Neural cell (in vitro differentiated cells): Measurements from ENCODE around the gene CHERP.

ENCODE experiments used
- CTCF ChIP-seq: fragments of 450-650 bp; IDR thresholded peaks from 2 replicates; pipeline ENCODE4 v1.5.1; 2014; ENCODE audit warnings: antibody characterized with exemption, mild to moderate bottlenecking, moderate library complexity; ENCODE audit not compliant: poor library complexity, severe bottlenecking
- EP300 ChIP-seq: fragments of 450-650 bp; conservative IDR thresholded peaks from 2 replicates; pipeline ENCODE4 v1.6.1; 2014; ENCODE audit warnings: antibody characterized with exemption, mild to moderate bottlenecking, moderate library complexity; ENCODE audit not compliant: poor library complexity, severe bottlenecking
- SMC3 ChIP-seq: fragments of 450-650 bp; conservative IDR thresholded peaks from 2 replicates; pipeline ENCODE4 v1.6.1; 2014; ENCODE audit warnings: antibody characterized with exemption, mild to moderate bottlenecking, moderate library complexity; ENCODE audit not compliant: poor library complexity

GRCh38 chr19:16572332-16573211 lies 30.3 kb upstream of the CHERP start, which contains the start of gene SLC35E1:
- TF ChIP-seq CTCF = no peak
- peak; percentile 54 for TF ChIP-seq EP300
- TF ChIP-seq SMC3 = peak; percentile 58
